Endodermal cell (in vitro differentiated cells): ENCODE results near the gene RFTN1. TPM values are rescaled to one million over a fixed set of nuclear protein-coding genes. Genes with fewer than 3 reads are reported as not detected.

Experiments used
- DNase-seq: peaks from one replicate; pipeline ENCODE4 v3.0.0-alpha.2; 2017
- H3K27ac ChIP-seq: 2 replicates; pipeline ENCODE4 v1.5.1; 2013; ENCODE audit warnings: mild to moderate bottlenecking, low read depth, low read length, moderate library complexity
- H3K27me3 ChIP-seq: 2 replicates; pipeline ENCODE4 v1.6.1; 2013; ENCODE audit warnings: mild to moderate bottlenecking, low read length, moderate library complexity; ENCODE audit not compliant: insufficient read depth, control insufficient read depth, poor library complexity, severe bottlenecking
- H3K36me3 ChIP-seq: 2 replicates; pipeline ENCODE4 v1.7.0; 2013; ENCODE audit warnings: mild to moderate bottlenecking, low read length, moderate library complexity; ENCODE audit not compliant: control insufficient read depth, insufficient read depth
- H3K4me1 ChIP-seq: one replicate; pipeline ENCODE4 v1.7.0; 2013; ENCODE audit warnings: low read length; ENCODE audit not compliant: control insufficient read depth, insufficient read depth
- H3K4me3 ChIP-seq: 2 replicates; pipeline ENCODE4 v1.5.1; 2013; ENCODE audit warnings: mild to moderate bottlenecking, low read length, moderate library complexity
- H3K9ac ChIP-seq: 2 replicates; pipeline ENCODE4 v1.6.1; 2013; ENCODE audit warnings: mild to moderate bottlenecking, low read length, moderate library complexity; ENCODE audit not compliant: poor library complexity, severe bottlenecking; ENCODE audit errors: extremely low read depth
- H3K9me3 ChIP-seq: 2 replicates; pipeline ENCODE4 v1.6.1; 2013; ENCODE audit warnings: mild to moderate bottlenecking, low read length, moderate library complexity; ENCODE audit not compliant: control insufficient read depth
- H3K27ac Mint-ChIP-seq: 2 replicates; pipeline ENCODE4 v1.8.0; 2020; ENCODE audit warnings: mixed read lengths
- H3K27me3 Mint-ChIP-seq: 2 replicates; pipeline ENCODE4 v1.8.0; 2021; ENCODE audit warnings: mild to moderate bottlenecking, mixed read lengths; ENCODE audit not compliant: insufficient read depth
- H3K36me3 Mint-ChIP-seq: 2 replicates; pipeline ENCODE4 v1.8.0; 2020; ENCODE audit warnings: low read depth, mixed read lengths
- H3K4me1 Mint-ChIP-seq: 2 replicates; pipeline ENCODE4 v1.8.0; 2020; ENCODE audit warnings: mixed read lengths
- H3K4me3 Mint-ChIP-seq: 2 replicates; pipeline ENCODE4 v1.8.0; 2020; ENCODE audit warnings: mild to moderate bottlenecking, moderate library complexity, mixed read lengths
- H3K9me3 Mint-ChIP-seq: 2 replicates; pipeline ENCODE4 v1.8.0; 2020; ENCODE audit warnings: mild to moderate bottlenecking, mixed read lengths
- WGBS, 2 experiments: methylation state at CpG; one replicate each; pipeline versions ENCODE4 v1.1.5 to v1.1.7; 2013; ENCODE audit warnings: missing lambda C conversion rate in 2 of 2, mixed read lengths in 1 of 2; ENCODE audit not compliant: insufficient coverage in 1 of 2, insufficient read length in 1 of 2; 5-methylcytosine and 5-hydroxymethylcytosine counted together
- total RNA-seq, 2 donors: library from RNA; stranded (reverse); fragmentation: NEBNext Ultra II Directional in 1 of 2; extraction: Animal tissue kit (Norgen Biotek cat#: 25700) in 1 of 2; gene quantifications; 2 replicates in 1 of 2; 3 replicates in 1 of 2; pipeline ENCODE4 v1.2.1, GENCODE V29; 2021
- TF ChIP-seq, protein P1 (sequence below): fragments of 200-600 bp; sonication (generic); conservative IDR thresholded peaks from 2 replicates; pipeline ENCODE4 v1.5.0; 2021; ENCODE audit warnings: antibody characterized with exemption, mild to moderate bottlenecking

The RFTN1 gene
- total RNA-seq, 2 donors from 2014 or later, result 0.80 to 1.1 TPM

DNA sequence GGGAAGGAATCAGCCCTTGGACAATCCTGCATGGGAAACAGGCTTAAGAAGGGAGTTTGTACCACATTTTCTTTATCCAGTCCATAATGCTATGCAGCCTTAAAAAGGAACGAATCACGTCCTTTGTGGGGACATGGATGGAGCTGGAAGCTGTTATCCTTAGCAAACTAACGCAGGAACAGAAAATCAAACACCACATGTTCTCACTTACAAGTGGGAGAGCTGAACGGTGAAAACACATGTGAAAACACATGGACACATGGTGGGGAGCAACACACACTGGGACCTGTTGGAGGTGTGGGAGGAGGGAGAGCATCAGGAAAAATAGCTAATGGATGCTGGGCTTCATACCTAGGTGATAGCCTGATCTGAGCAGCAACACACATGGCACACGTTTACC, 178.2 kb downstream of the RFTN1 start:
- TF ChIP-seq, protein P1, sequence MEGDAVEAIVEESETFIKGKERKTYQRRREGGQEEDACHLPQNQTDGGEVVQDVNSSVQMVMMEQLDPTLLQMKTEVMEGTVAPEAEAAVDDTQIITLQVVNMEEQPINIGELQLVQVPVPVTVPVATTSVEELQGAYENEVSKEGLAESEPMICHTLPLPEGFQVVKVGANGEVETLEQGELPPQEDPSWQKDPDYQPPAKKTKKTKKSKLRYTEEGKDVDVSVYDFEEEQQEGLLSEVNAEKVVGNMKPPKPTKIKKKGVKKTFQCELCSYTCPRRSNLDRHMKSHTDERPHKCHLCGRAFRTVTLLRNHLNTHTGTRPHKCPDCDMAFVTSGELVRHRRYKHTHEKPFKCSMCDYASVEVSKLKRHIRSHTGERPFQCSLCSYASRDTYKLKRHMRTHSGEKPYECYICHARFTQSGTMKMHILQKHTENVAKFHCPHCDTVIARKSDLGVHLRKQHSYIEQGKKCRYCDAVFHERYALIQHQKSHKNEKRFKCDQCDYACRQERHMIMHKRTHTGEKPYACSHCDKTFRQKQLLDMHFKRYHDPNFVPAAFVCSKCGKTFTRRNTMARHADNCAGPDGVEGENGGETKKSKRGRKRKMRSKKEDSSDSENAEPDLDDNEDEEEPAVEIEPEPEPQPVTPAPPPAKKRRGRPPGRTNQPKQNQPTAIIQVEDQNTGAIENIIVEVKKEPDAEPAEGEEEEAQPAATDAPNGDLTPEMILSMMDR, result no peak
- H3K36me3 Mint-ChIP-seq, result peaks cover 52% of the 10 kb centered on the region
- H3K27me3 Mint-ChIP-seq, result no peaks in the 10 kb centered on the region

GRCh38 chr3:16334909-16335308, 178.6 kb downstream of the RFTN1 start:
- Histone ChIP-seq H3K9ac (no peak overlapping the region), H3K27ac (no peak overlapping the region), H3K9me3 (peaks cover 24% of the 10 kb centered on the region), H3K36me3 (no peaks in the 10 kb centered on the region), H3K4me1 (no peaks in the 10 kb centered on the region), H3K27me3 (no peaks in the 10 kb centered on the region), H3K4me3 (no peak overlapping the region)
- Mint-ChIP-seq H3K27ac (no peak overlapping the region), H3K4me3 (no peak overlapping the region), H3K27me3 (no peaks in the 10 kb centered on the region), H3K9me3 (peaks cover 25% of the 10 kb centered on the region), H3K36me3 (peaks cover 56% of the 10 kb centered on the region), H3K4me1 (no peaks in the 10 kb centered on the region)
- WGBS, 2 experiments, result 77 to 83% methylated on average over 4 of the region's 4 CpGs
- TF ChIP-seq, protein P1, result no peak
- DNase-seq, result no peak

More for the DNA sequence above, 178.2 kb downstream of the RFTN1 start:
- Mint-ChIP-seq H3K4me1 (no peaks in the 10 kb centered on the region), H3K9me3 (peaks cover 25% of the 10 kb centered on the region), H3K4me3 (no peak overlapping the region), H3K27ac (no peak overlapping the region)
- Histone ChIP-seq H3K4me1 (no peaks in the 10 kb centered on the region), H3K36me3 (no peaks in the 10 kb centered on the region), H3K27me3 (no peaks in the 10 kb centered on the region), H3K4me3 (no peak overlapping the region), H3K9ac (no peak overlapping the region), H3K9me3 (peaks cover 24% of the 10 kb centered on the region), H3K27ac (no peak overlapping the region)
- DNase-seq, result no peak
- 80 to 87% methylated on average over 2 to 5 of the region's 5 CpGs for WGBS, 2 experiments

- H3K27ac ChIP-seq, result peak overlapping the region; percentile 15
- H3K4me1 Mint-ChIP-seq, result no peaks in the 10 kb centered on the region
- TF ChIP-seq, protein P1, result no peak
- H3K36me3 Mint-ChIP-seq, result peaks cover 67% of the 10 kb centered on the region
- peaks cover 24% of the 10 kb centered on the region for H3K9me3 ChIP-seq
- H3K4me3 ChIP-seq, result no peak overlapping the region
- H3K4me3 Mint-ChIP-seq, result no peak overlapping the region
- no peaks in the 10 kb centered on the region for H3K27me3 ChIP-seq
- no peaks in the 10 kb centered on the region for H3K36me3 ChIP-seq
- no peak overlapping the region for H3K9ac ChIP-seq
- no peak for DNase-seq
- H3K27me3 Mint-ChIP-seq, result no peaks in the 10 kb centered on the region
- H3K27ac Mint-ChIP-seq, result no peak overlapping the region
- peaks cover 25% of the 10 kb centered on the region for H3K9me3 Mint-ChIP-seq
- H3K4me1 ChIP-seq, result no peaks in the 10 kb centered on the region
- WGBS, 2 experiments, result 90% methylated on average over 1 of the region's 1 CpG; no CpG with 5 or more reads in 1 of the 2 experiments
Measured at GRCh38 chr3:16332904-16333426, 180.5 kb downstream of the RFTN1 start.
